Inflammatory macrophage (primary cell): ENCODE results near the gene CTAG2.
"Not testable (repeated sequence)": the region's sequence is repeated elsewhere in the genome, so short reads cannot be mapped to it uniquely, and the experiment has no call there.

Source experiments
- DNase-seq, 2 donors: peaks; one replicate each; pipeline ENCODE4 v3.0.0-alpha.2; 2020 to 2022
- total RNA-seq, 18 experiments: gene quantifications; one replicate each; lab custom pipeline; 2026; ENCODE audit warnings: mixed read lengths in 6 of 18, inconsistent platforms in 2 of 18; lab: John Stamatoyannopoulos, UW

CTAG2 gene
- total RNA-seq = 0 to 0.15 (median 0) reads per million in 18 experiments

DNA sequence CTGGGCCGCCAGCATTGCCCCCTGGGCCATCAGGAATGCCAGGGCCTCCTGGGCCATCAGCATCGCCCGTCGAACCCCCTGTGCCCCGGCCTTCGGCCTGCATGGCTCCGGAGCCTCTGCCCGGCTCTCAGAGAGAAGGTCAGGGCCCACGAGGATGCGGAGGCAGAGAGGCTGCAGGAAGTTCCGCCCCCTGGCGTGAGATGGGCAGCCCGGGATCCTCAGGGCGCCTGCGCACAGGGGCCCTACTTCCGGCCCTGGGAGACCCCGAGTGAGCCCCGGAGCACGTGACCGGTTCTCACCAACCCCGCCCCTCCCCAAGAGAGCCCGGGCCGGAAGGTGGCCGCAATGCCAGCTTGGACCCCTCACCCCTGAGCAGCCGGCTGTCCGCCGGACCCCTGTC is at the start of gene CTAG2:
CTAG2 (minus strand) TSS at position 167 of the 400 bp plus-strand sequence; CDS start at position 103, 64 bp downstream.
- DNase-seq = not testable (repeated sequence)

DNA sequence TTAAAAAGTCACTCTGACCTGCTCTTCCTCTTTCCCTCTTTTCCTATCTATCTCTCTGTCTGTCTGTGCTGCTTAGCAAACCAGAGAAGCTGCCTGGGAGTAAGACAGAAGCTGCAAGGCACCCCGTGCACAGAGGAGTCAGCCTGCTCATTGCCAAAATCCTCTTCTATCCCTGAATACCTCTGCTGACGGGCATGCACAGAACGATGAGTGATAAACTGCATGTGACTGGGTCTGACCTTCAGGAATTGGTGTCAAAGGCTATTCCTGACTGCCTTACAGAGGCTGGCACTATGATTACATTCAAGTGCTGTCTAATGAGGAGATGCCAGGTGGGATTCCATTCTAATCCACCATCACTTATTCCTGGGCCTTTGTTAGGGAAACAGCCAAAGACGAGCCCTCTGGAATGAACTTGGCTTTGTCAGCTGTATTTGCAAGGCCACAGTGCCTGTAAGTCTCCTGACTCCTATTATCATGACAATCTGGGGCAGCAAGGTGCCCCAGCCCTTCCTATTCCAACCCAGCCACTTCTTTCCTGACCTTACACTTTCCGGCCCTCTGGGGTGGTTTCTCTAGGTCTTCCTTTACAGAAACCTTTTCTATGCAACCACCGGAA is 45.4 kb upstream of the CTAG2 start:
- DNase-seq = no peak

- DNase-seq = no peak
These were observed 43.3 kb upstream of the CTAG2 start for GRCh38 chrX:154696676-154697045.

DNA sequence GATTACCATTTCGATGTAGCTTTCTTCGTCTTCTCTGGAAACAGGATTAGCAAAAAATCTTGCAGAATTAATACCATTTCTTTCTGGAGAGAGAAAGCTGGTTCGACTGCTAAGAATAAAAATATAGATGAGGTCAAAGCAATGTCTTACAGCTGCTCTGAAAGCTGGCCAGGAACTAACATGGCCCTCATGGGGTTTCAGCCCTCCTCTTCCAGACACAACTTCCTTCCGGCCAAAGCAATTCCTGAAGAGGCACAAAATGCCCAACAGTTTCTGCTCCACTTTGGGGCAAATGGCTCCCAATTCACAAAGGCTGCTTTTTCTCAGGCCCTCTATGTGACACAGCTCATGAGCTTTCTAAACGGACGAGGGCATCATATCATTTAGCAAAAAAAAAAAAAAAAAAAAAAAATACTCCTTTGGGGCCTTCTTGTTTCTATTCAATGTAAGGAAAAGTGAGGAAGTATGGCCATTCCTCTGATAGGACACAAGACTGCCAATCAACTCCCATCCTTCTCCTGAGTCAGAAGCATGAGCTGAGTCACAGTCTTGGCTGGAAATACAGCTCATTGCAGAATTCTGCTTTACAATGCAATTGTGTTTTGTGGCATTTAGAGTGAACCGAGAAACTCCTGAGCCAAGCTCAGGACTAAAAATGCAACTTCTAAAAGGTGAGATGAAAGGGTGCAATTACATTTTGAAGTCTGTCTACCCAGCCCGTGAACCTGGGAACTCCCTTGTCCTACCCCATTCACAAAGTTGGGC is 42.7 kb upstream of the CTAG2 start:
- peak; percentile 58 to 69 for DNase-seq

GRCh38 chrX:154693394-154693793 is 40.0 kb upstream of the CTAG2 start:
- no peak for DNase-seq

GRCh38 chrX:154690438-154690837 is 37.1 kb upstream of the CTAG2 start:
- DNase-seq = not testable (repeated sequence)

GRCh38 chrX:154672084-154672483 is 18.7 kb upstream of the CTAG2 start:
- DNase-seq = not testable (repeated sequence)

GRCh38 chrX:154670848-154671247 is 17.5 kb upstream of the CTAG2 start:
- DNase-seq = not testable (repeated sequence)

GRCh38 chrX:154661899-154662298 is 8.5 kb upstream of the CTAG2 start:
- peak; percentile 7 to 42 for DNase-seq

GRCh38 chrX:154661170-154661569 is 7.8 kb upstream of the CTAG2 start:
- DNase-seq = peak; percentile 29 to 47

DNA sequence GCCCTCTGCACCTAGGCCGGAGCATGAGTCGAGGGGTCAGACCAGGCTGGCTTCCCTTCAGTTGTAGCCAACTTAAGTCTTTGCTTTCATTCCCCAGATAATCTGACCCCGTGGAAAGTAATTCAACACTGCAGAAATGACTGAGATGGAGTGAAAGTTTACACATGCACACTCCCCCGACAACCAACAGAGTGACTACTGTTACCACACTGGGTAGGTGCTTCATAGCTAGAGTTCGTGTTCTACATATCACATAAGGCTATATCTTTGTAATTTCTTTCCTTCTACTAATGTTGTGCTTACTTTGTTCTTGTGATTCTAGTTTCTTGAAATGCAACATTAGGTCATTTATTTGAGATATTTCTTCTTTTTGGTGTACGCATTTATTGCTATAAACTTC is 7.2 kb upstream of the CTAG2 start:
- DNase-seq = no peak

DNA sequence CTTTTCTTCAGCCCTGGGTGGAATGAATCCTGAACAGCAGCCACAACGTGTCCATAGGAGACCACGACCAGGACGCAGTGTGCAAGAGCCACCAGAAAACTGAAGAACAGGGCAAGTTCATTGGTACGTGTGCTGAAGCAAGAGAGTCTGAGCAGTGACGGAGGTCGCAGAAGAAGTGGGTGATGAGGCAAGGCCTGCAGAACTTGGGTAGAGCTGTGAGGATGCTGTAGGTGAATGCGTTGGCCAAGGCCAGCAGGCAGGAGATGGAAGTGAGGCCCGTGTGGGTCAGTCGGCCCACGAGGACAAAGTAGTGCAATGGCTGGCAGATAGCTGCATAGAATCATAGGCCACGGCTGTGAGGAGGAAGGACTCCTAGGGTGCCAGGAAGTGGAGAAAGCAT is 5.6 kb upstream of the CTAG2 start:
- no peak for DNase-seq

GRCh38 chrX:154658187-154658586 is 4.8 kb upstream of the CTAG2 start:
- no peak for DNase-seq

DNA sequence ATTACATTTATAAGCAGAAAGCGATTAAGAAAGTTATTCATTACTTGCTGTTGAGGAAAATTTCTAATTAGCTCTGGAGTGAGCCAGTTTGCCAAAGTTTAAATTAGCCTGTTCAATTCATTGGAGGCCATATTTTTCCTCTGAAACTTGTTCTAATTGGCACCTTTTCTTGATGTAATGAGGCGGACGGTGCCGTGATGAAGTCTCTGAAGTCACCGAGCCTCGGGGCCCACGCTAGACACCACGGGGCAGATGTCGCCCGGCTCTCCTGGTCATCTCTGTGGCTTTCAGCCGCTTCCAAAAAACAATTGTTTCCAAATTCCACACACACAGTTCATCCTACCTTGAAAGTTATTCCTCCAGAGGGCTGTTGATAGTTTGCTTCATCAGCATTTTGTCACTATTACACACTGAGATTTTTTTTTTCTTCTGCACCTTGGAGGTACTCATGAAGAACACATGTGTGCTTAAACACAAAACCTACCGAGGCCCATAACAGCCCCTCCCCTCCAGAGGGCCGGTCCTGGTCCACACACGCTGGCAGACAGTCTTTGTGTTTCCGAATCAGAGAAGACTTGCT is 3.9 kb upstream of the CTAG2 start:
- no peak for DNase-seq

- DNase-seq = no peak
These were observed 2.4 kb upstream of the CTAG2 start for GRCh38 chrX:154655786-154656185.

DNA sequence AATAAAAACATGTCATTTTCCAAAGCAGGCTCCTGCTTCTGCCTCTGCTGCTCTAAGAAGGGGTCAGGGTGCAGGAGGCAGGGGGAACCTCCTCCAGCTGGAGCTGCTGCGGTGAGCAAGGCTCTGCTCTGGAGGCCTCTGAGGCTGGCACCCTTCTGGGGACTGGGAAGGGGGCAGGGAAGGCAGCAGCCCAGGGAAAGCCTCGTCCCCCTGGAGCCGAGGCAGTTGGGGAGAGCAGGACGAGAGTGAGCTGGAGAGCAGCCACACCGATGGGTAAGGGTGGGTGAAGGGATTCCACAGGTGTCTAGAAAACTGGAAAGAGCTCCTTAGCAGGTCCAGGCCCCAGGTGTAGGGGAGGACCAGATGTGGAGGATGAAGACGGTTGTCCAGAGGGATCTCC is 2.0 kb upstream of the CTAG2 start:
- DNase-seq = no peak

GRCh38 chrX:154654925-154655324 is 1.5 kb upstream of the CTAG2 start:
- no peak for DNase-seq

DNA sequence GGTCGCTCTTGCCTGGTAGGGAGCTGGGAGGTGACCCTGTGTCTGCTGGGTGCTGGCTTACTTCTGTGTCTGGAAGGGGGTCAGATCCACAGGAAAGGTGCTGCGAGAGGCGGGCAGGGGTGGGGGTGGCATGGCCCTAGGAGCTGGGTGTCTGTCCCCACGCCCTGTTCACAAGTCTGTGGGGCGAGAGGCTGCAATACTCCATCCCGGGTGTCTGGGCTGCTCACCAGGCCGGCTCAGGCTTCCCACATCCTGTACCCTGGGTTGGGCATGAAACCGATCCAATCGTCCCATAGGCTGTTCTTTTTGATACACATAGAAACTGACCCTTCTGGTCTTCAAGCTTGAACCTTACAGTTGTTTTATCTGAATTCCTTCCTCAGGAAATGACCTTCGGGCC is 993 bp upstream of the CTAG2 start:
- no peak for DNase-seq

GRCh38 chrX:154653048-154653401 is 354 bp downstream of the CTAG2 start:
- DNase-seq = no peak

DNA sequence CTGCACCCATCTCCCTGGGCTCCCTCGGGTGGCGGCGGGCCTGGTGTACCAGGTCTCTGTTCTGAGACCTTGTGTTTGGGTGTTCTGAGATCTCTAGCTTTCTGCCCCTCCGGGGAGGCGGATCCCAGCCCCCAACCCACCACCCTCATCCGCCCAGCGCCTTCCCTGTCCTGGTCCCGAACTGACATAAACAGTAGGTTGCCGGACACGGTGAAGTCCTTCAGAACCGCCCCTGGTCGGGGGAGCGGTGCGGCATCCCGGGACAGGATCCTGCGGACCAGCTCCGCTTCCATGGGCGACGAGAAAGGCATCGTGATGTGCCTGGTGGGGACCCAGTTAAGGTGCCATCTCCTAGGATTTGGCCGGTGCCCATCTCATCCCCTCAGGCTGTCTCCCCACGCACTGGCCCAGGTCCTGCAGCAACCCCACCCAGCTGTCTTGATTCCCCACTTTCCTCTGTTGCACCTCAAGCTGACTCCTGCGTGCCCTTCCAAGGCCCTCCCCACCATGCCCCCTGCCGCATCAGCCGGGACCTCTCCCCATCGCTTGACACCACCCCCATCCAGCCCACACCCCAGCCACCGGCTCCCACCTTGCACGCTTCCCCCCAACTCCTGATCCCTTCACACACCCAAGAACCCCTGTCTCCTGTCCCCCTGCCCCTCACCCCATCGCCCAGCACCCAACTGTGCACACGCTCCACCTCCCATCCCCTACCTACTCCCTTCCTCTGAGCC is 900 bp downstream of the CTAG2 start:
- no peak for DNase-seq

DNA sequence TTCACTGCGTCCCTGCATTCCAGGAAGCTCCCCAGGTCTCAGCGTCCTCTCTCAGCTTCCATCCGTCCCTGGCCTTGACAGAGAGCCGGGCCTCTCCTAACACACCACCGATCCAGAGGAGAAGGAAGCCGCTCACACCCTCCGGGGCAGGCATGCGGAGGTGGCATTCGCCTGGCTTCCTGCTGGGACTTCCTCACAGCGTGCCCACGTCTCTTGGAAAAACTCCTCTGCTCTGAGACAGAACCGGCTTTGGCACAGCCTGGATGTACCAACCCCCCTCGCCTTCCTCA is 3.2 kb downstream of the CTAG2 start:
- peak; percentile 48 to 68 for DNase-seq

GRCh38 chrX:154649503-154650220 is 3.7 kb downstream of the CTAG2 start:
- DNase-seq = no peak

GRCh38 chrX:154648931-154649330 is 4.4 kb downstream of the CTAG2 start:
- no peak for DNase-seq
